Body of pancreas (tissue), 4 donors: ENCODE results near the gene ARPC2.

Source experiments
- POLR2A ChIP-seq, 3 donors: fragments of 450-650 bp; IDR thresholded peaks; one replicate each; pipeline ENCODE4 v1.6.1; 2016; ENCODE audit warnings: antibody characterized with exemption in 3 of 3, mild to moderate bottlenecking in 2 of 3
- TF ChIP-seq, protein P1 (sequence below), 7 experiments: fragments of 450-650 bp in 4 of 7; fragments of 200-600 bp in 3 of 7; sonication (generic) in 3 of 7; IDR thresholded peaks; one replicate each; pipeline ENCODE4 v1.5.1; 2016 to 2019; ENCODE audit warnings: antibody characterized with exemption in 7 of 7

DNA sequence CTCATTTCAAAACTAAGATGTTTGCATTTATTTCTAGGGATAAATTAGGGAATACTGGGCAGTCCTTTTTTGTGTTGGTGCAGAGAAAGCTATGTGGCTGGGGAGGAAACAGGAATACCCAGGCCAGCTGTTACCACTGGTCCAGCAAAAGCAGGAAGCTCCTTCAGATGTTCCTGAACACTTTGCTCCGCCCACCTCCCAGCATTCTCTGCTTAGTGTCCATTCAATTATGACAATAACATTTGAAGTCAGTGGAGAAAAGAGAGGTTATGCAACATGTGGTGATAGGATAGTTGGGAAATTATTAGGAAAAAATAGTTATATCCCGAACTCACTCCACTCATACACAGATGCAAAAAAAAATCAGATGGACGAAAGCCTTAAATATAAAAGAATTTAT, 22.1 kb upstream of the ARPC2 start:
- TF ChIP-seq, protein P1, sequence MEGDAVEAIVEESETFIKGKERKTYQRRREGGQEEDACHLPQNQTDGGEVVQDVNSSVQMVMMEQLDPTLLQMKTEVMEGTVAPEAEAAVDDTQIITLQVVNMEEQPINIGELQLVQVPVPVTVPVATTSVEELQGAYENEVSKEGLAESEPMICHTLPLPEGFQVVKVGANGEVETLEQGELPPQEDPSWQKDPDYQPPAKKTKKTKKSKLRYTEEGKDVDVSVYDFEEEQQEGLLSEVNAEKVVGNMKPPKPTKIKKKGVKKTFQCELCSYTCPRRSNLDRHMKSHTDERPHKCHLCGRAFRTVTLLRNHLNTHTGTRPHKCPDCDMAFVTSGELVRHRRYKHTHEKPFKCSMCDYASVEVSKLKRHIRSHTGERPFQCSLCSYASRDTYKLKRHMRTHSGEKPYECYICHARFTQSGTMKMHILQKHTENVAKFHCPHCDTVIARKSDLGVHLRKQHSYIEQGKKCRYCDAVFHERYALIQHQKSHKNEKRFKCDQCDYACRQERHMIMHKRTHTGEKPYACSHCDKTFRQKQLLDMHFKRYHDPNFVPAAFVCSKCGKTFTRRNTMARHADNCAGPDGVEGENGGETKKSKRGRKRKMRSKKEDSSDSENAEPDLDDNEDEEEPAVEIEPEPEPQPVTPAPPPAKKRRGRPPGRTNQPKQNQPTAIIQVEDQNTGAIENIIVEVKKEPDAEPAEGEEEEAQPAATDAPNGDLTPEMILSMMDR (IDR thresholded peaks at IDR 0.05) = no peak
- TF ChIP-seq POLR2A (IDR thresholded peaks at IDR 0.05) = no peak
